ENCODE measurements around the gene CD6. TPM values are rescaled to one million over a fixed set of nuclear protein-coding genes. Genes with fewer than 3 reads are reported as not detected.
A peak's percentile ranks its signal among the peaks of the same experiment; 100 is the strongest.

CD6 gene
- total and polyA plus RNA-seq, 10 of the 15 experiments (the other 5 are each of a cell fraction or from before 2014, with no cell fraction given): 0.37 to 17.6 (median 6.2) TPM

GRCh38 chr11:60952742-60953170 lies 18.7 kb upstream of the CD6 start (continued):
- TF ChIP-seq REST (IDR thresholded peaks at IDR 0.05; ENCODE audit: low read depth, low read length) (no peak), SIN3A (IDR thresholded peaks at IDR 0.05; ENCODE audit: low read depth, low read length) (no peak), GABPA (IDR thresholded peaks at IDR 0.05; ENCODE audit: low read depth) (no peak), NR2C2 (IDR thresholded peaks at IDR 0.05; ENCODE audit: borderline replicate concordance, control insufficient read depth, insufficient read length, low read depth) (no peak)

GRCh38 chr11:60953781-60954180 lies 17.7 kb upstream of the CD6 start:
- no peaks in the 10 kb centered on the region for H3K9me3 ChIP-seq (replicated peaks; ENCODE audit: control insufficient read depth, insufficient read depth, low read length)
- peak overlapping the region; percentile 72 for H2AFZ ChIP-seq (ENCODE audit: control insufficient read depth, low read depth, low read length)
- intact Hi-C loops (cut with micrococcal nuclease; ENCODE audit: unreplicated experiment): loop anchor here (2.0 to 10.0 kb wide), 2 partner anchors 39 to 109 kb away; partner anchors contain the start of genes CCDC86 and TMEM109
- H3K27ac ChIP-seq (ENCODE audit: control insufficient read depth, insufficient read depth): peak overlapping the region; percentile 97
- no peaks in the 10 kb centered on the region; a peak in 1 of 4 replicates for H3K36me3 ChIP-seq (ENCODE audit: control insufficient read depth in 2 of 2, insufficient read depth in 2 of 2, low read length in 1 of 2)
- H3K4me2 ChIP-seq (ENCODE audit: control insufficient read depth, insufficient read depth): peak overlapping the region; percentile 98
- ATAC-seq (no peak), FAIRE-seq (no peak), DNase-seq (ENCODE audit: low read depth, low spot score) (no peak)
- BruUV-seq (replicated peaks): no TSS peak
- POLR2A ChIA-PET: interaction anchor here (0.7 to 2.8 kb wide), 7 partner anchors 21 to 380 kb away, joined by 5 to 14 read pairs (median 8); partner anchors contain the start of gene TMEM109
- 89% methylated on average over 6 of the region's 6 CpGs for WGBS (ENCODE audit: insufficient coverage, insufficient replicate concordance, low lambda C conversion rate, missing lambda C conversion rate)
- H4K20me1 ChIP-seq (ENCODE audit: control insufficient read depth, insufficient read depth): no peaks in the 10 kb centered on the region
- H3K9ac ChIP-seq (ENCODE audit: control insufficient read depth, insufficient read depth, low read length): no peak overlapping the region
- no peaks in the 10 kb centered on the region for H3K27me3 ChIP-seq (replicated peaks in 1 of 2; ENCODE audit: control insufficient read depth in 2 of 2, insufficient read depth in 2 of 2, low read length in 1 of 2)
- peaks cover 33% of the 10 kb centered on the region for H3K79me2 ChIP-seq (ENCODE audit: control insufficient read depth, insufficient read depth, low read length)
- TF ChIP-seq CREM (IDR thresholded peaks at IDR 0.05; ENCODE audit: low read depth) (peak; percentile 60; the same call in 1 of the 2 replicates), SIN3A (IDR thresholded peaks at IDR 0.05; ENCODE audit: low read depth, low read length) (no peak), CREB1 (IDR thresholded peaks at IDR 0.05; ENCODE audit: low read depth) (peak; percentile 84), MLLT1 (IDR thresholded peaks at IDR 0.05) (peak; percentile 59; the same call in 1 of the 2 replicates), HDGF (IDR thresholded peaks at IDR 0.05) (0 out of 2 replicates have a peak, but pooled peaks have one; percentile 3)
- no peak overlapping the region for H3K4me3 ChIP-seq
- peaks cover 28% of the 10 kb centered on the region for H3K4me1 ChIP-seq (ENCODE audit: control insufficient read depth, insufficient read depth, low read length)
- in situ Hi-C loops (cut with MboI): no loop called here
- RAD21 ChIA-PET (ENCODE audit: unreplicated experiment): interaction anchor here (0.7 to 3.6 kb wide), 8 partner anchors 13 to 191 kb away, joined by 3 to 21 read pairs (median 7); partner anchors contain the start of genes CD6 and TMEM109
- SMC1A ChIA-PET (ENCODE audit: uncharacterized antibody, unreplicated experiment): interaction anchor here (1.0 to 7.6 kb wide), 10 partner anchors 8 to 88 kb away, joined by 3 to 76 read pairs (median 6); partner anchors contain the start of gene TMEM109
- CTCF ChIA-PET: interaction anchor here (0.7 to 2.8 kb wide), 10 partner anchors 9 to 214 kb away, joined by 3 to 26 read pairs (median 4); partner anchors contain the start of gene TMEM109
